GM18951 (cell line): ENCODE measurements around the gene BOLA3.
"Not testable (repeated sequence)": the region's sequence is repeated elsewhere in the genome, so short reads cannot be mapped to it uniquely, and the experiment has no call there.

Experiments
- POLR2A ChIP-seq: IDR thresholded peaks from 4 replicates; pipeline ENCODE4 v1.6.1; 2011; ENCODE audit warnings: mild to moderate bottlenecking; ENCODE audit not compliant: insufficient read length, insufficient read depth; ENCODE audit errors: extremely low read depth
- in situ Hi-C: fragments of 300-500 bp; cut with MboI; formaldehyde crosslinking; loops from one replicate; pipeline ENCODE4 v1.12.0; 2022; ENCODE audit warnings: low sequenced_read_pairs, mixed read lengths, inconsistent platforms; ENCODE audit not compliant: unreplicated experiment

The BOLA3 gene

GRCh38 chr2:74089816-74090745, 57.6 kb downstream of the BOLA3 start:
- no peak for TF ChIP-seq POLR2A
- in situ Hi-C loops = no loop called here

DNA sequence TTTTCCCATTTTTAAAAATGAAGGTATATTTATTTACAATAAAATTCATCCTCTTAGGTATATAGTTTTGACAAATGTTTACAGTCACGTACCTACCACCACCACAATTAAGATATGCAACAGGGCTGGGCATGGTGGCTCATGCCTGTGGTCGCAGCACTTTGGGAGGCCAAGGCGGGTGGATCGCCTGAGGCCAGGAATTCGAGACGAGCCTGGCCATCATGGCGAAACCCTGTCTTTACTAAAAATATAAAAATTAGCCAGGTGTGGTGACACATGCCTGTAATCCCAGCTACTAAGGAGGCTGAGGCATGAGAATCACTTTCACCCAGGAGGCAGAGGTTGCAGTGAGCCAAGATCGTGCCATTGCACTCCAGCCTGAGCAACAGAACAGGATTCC, 59.0 kb downstream of the BOLA3 start:
- in situ Hi-C loops = not testable (repeated sequence)

DNA sequence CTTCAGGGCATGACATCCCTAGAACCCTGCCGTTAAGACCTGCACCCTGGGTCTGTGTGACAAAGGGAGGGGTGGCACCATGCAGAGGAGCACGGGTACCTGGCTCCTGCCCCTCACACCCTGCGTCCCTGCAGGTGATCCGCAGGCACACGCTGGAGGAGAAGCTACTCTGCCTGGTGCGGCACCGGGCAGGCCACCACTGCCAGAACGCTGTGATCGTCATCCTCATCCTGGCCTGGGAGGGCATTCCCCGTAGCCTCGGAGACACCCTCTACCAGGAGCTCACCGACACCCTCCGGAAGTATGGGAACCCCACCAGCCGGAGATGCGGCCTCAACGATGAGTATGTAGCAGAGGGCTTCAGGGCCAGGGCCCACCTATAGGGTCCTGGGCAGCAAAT, 60.0 kb downstream of the BOLA3 start:
- in situ Hi-C loops = no loop called here
- no peak for TF ChIP-seq POLR2A

DNA sequence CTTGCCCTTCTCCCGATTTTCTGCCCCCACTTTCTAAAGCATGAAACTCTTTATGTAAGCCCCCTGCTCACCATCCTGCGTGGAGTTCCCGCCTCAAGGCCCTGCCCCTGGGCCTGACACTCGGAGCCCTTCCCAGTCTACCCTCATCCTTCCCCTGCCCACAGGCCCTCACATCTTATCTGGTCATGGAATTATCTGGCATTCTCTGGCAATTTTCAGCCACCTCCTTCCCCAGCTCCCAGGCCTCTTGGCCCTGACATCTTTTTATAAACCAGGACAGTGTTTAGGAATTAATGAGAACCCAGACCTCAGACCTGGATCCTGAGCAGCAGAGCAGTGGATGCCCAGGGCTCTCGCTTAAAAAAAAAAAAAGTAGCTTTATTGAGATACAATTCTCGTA, 61.7 kb downstream of the BOLA3 start:
- no peak for TF ChIP-seq POLR2A
- in situ Hi-C loops = no loop called here
